ENCODE results near the gene FBXL2. TPM values are rescaled to one million over a fixed set of nuclear protein-coding genes. Genes with fewer than 3 reads are reported as not detected.
A peak's percentile ranks its signal among the peaks of the same experiment; 100 is the strongest.

The FBXL2 gene
- total RNA-seq, 1 experiment from 2014 or later: 7.2 TPM

DNA sequence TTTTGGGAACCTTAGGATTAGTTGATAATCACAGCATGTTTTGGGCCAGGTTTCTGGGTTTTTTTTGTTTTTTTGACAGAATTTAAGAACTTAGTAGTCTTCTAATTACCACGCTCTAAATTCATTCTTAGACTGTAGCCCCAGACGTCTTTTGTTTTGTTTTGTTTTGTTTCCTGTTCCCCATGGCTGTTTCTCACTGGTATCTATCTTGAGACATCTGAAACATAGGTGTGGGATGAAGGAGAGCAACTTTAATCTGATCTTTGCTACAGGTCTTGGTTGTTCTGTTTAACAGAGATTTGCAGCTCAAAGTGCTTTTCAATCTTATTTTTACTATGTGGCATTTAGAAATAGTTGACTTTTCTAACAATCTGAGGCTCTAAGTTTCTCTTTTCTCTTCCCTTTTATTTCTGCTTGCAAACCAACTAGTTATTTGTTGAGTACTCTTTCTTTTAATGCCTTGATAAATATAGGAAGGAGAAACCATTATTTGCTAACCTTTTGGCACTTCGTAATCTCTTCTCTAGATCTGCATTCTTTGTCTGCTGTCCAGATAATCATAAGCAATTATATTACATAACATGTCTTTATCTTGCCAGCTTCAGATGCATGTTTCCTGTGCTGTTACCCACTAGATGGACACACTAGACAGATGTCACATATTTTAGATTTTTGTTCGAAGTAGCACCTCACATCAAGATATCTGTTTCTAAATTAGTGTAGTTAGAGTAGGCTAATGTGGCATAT is 40.9 kb downstream of the FBXL2 start:
- Histone ChIP-seq H3K9me3 (ENCODE audit: low read length) (no peaks in the 10 kb centered on the region), H2AFZ (ENCODE audit: low read length) (no peak overlapping the region), H4K20me1 (ENCODE audit: low read length) (no peaks in the 10 kb centered on the region), H3F3A (ENCODE audit: low read length, unreplicated experiment) (no peaks in the 10 kb centered on the region), H3K4me3 (ENCODE audit: low read length) (no peak overlapping the region), H3K4me1 (ENCODE audit: insufficient read depth, low read length) (peaks cover 38% of the 10 kb centered on the region), H3K9me2 (replicated peaks; ENCODE audit: low read length) (no peaks in the 10 kb centered on the region), H3K4me2 (ENCODE audit: low read length) (0 out of 2 replicates have a peak overlapping the region, but pooled peaks have one; percentile 6), H3K27me3 (ENCODE audit: low read length) (no peaks in the 10 kb centered on the region), H3K36me3 (ENCODE audit: low read depth, low read length) (no peaks in the 10 kb centered on the region), H3K9ac (ENCODE audit: low read length) (no peak overlapping the region), H3K79me2 (ENCODE audit: low read length) (no peaks in the 10 kb centered on the region), H3K27ac (ENCODE audit: low read length) (no peak overlapping the region)
- TF ChIP-seq EZH2phosphoT487 (IDR thresholded peaks at IDR 0.05; ENCODE audit: borderline replicate concordance, low read length) (no peak), EZH2 (IDR thresholded peaks at IDR 0.05; ENCODE audit: low read length, unreplicated experiment) (no peak)
- TF ChIP-seq, protein P1, sequence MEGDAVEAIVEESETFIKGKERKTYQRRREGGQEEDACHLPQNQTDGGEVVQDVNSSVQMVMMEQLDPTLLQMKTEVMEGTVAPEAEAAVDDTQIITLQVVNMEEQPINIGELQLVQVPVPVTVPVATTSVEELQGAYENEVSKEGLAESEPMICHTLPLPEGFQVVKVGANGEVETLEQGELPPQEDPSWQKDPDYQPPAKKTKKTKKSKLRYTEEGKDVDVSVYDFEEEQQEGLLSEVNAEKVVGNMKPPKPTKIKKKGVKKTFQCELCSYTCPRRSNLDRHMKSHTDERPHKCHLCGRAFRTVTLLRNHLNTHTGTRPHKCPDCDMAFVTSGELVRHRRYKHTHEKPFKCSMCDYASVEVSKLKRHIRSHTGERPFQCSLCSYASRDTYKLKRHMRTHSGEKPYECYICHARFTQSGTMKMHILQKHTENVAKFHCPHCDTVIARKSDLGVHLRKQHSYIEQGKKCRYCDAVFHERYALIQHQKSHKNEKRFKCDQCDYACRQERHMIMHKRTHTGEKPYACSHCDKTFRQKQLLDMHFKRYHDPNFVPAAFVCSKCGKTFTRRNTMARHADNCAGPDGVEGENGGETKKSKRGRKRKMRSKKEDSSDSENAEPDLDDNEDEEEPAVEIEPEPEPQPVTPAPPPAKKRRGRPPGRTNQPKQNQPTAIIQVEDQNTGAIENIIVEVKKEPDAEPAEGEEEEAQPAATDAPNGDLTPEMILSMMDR (conservative IDR thresholded peaks at IDR 0.05; ENCODE audit: low read depth, low read length): no peak
- peak; percentile 7; the same call in 1 of the 2 replicates for ATAC-seq
- DNase-seq: peak; percentile 26
- no TSS peak for BruUV-seq (replicated peaks)
- intact Hi-C loops (cut with micrococcal nuclease): loop anchor here (2.0 to 5.0 kb wide), 3 partner anchors 39 to 187 kb away; no protein-coding TSS in a partner anchor
- CTCF ChIA-PET: no interaction called here
- POLR2A ChIA-PET (ENCODE audit: unreplicated experiment): no interaction called here

DNA sequence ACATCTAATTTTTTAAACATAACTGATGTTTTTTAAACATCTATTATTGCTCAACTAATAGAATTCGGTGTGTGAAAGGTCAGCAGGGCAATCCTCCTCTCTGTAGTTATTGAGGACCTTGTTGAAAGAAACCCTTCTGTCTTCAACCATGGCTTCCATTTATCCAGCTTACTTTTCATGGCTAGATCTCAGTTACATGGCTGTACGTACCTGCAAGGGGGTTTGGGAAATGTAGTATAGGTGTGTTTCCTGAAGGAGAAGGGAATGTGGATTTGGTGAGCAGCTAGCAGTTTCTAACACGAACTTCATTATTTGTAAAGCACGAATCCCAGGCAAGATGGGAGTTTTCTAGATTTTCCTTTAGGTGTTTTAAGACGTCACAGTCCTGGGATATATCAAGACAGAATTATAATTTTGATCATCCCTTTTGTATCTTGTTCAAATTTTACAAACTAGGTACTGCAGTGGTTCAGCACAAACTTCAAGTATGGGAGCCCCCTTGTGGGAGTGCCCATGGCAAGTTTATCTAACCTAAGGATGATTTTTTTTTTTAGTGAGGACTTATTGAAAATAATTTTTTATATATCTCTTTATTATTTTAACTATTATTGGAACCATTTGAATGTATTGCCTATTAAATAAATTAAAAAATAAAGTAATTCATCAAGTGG is 41.6 kb downstream of the FBXL2 start:
- H3K27me3 ChIP-seq (ENCODE audit: low read length): no peaks in the 10 kb centered on the region
- H3K9me3 ChIP-seq (ENCODE audit: low read length): no peaks in the 10 kb centered on the region
- ChIA-PET CTCF (interaction anchor here (0.6 kb wide), 1 partner anchor 44 kb away, joined by 3 read pairs; no protein-coding TSS in a partner anchor), POLR2A (ENCODE audit: unreplicated experiment) (no interaction called here)
- no peak for TF ChIP-seq EZH2phosphoT487 (IDR thresholded peaks at IDR 0.05; ENCODE audit: borderline replicate concordance, low read length)
- TF ChIP-seq EZH2 (IDR thresholded peaks at IDR 0.05; ENCODE audit: low read length, unreplicated experiment): no peak
- TF ChIP-seq, protein P1 (conservative IDR thresholded peaks at IDR 0.05; ENCODE audit: low read depth, low read length): peak; percentile 37
- H3K4me2 ChIP-seq (ENCODE audit: low read length): 0 out of 2 replicates have a peak overlapping the region, but pooled peaks have one; percentile 6
- H2AFZ ChIP-seq (ENCODE audit: low read length): no peak overlapping the region
- H3K36me3 ChIP-seq (ENCODE audit: low read depth, low read length): no peaks in the 10 kb centered on the region
- ATAC-seq: peak; percentile 31; the same call in 1 of the 2 replicates
- peaks cover 38% of the 10 kb centered on the region for H3K4me1 ChIP-seq (ENCODE audit: insufficient read depth, low read length)
- no peak overlapping the region for H3K9ac ChIP-seq (ENCODE audit: low read length)
- no peaks in the 10 kb centered on the region for H3K9me2 ChIP-seq (replicated peaks; ENCODE audit: low read length)
- no peaks in the 10 kb centered on the region for H3K79me2 ChIP-seq (ENCODE audit: low read length)
- BruUV-seq (replicated peaks): no TSS peak
- H3K27ac ChIP-seq (ENCODE audit: low read length): no peak overlapping the region
- intact Hi-C loops (cut with micrococcal nuclease): loop anchor here (2.0 to 5.0 kb wide), 3 partner anchors 38 to 188 kb away; no protein-coding TSS in a partner anchor
- no peaks in the 10 kb centered on the region for H4K20me1 ChIP-seq (ENCODE audit: low read length)
- peak; percentile 26 for DNase-seq
- no peak overlapping the region for H3K4me3 ChIP-seq (ENCODE audit: low read length)
- H3F3A ChIP-seq (ENCODE audit: low read length, unreplicated experiment): no peaks in the 10 kb centered on the region
